NB4 (cell line): ENCODE results near the gene GABBR2.

Source experiments
- CTCF ChIP-seq: IDR thresholded peaks from one replicate; pipeline ENCODE4 v1.5.1; 2012; ENCODE audit warnings: low read depth, low read length
- MAX ChIP-seq: IDR thresholded peaks from 2 replicates; pipeline ENCODE4 v1.6.1; 2011; ENCODE audit warnings: low read depth, low read length
- MYC ChIP-seq: IDR thresholded peaks from 2 replicates; pipeline ENCODE4 v1.6.1; 2011; ENCODE audit warnings: low read depth, low read length
- POLR2A ChIP-seq: IDR thresholded peaks from 2 replicates; pipeline ENCODE4 v1.6.1; 2011; ENCODE audit warnings: mild to moderate bottlenecking; ENCODE audit not compliant: insufficient read length; ENCODE audit errors: extremely low read depth

DNA sequence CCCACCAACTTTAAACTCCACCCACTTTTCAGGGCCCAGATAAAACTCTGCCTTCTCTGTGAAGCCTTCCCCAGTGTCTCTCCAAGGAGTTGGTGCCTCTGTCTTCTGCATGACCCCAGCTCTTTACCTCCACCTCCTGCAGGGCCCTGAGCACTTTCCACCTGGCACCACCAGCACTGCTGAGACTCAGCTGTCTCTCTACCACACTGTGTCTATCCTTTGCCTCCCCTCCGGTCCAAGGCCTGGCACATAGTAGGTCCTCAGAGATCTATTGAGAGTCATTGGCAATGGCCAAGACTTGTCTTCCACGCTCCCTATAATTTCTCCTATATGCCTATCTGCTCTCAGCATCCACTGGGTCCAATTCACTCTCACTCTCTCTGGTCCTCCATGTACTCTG lies 12.9 kb upstream of the GABBR2 start:
- TF ChIP-seq CTCF (no peak), POLR2A (no peak), MAX (no peak), MYC (no peak)
